SK-N-SH treated with all-trans-retinoic acid at 6 μM for 48 hours (cell line): Measurements from ENCODE around the gene SMAD9.

ENCODE experiments used
- ARNTL ChIP-seq: fragments of 450-650 bp; formaldehyde crosslinking; IDR thresholded peaks from 2 replicates; pipeline ENCODE4 v1.5.0; 2020; ENCODE audit warnings: low read depth, mild to moderate bottlenecking, moderate library complexity, borderline replicate concordance
- BACH2 ChIP-seq: fragments of 250-450 bp; sonication (Bioruptor Pico); IDR thresholded peaks from 2 replicates; pipeline ENCODE4 v1.9.0; 2021; ENCODE audit warnings: mild to moderate bottlenecking, borderline replicate concordance
- PATZ1 ChIP-seq: fragments of 250-450 bp; sonication (Bioruptor Pico); IDR thresholded peaks from 2 replicates; pipeline ENCODE4 v1.8.0; 2020; ENCODE audit warnings: mild to moderate bottlenecking, moderate library complexity, borderline replicate concordance
- RARB ChIP-seq: fragments of 250-450 bp; sonication (Bioruptor Pico); IDR thresholded peaks from 2 replicates; pipeline ENCODE4 v1.8.0; 2021; ENCODE audit warnings: mild to moderate bottlenecking, moderate library complexity
- SNAI2 ChIP-seq: fragments of 250-450 bp; sonication (Bioruptor Pico); IDR thresholded peaks from 2 replicates; pipeline ENCODE4 v1.5.0; 2020; ENCODE audit warnings: mild to moderate bottlenecking, moderate library complexity
- TOX ChIP-seq: fragments of 250-450 bp; sonication (Bioruptor Pico); IDR thresholded peaks from 2 replicates; pipeline ENCODE4 v1.8.0; 2021; ENCODE audit warnings: mild to moderate bottlenecking, moderate library complexity, borderline replicate concordance

- TF ChIP-seq TOX (CRISPR knock-in tag) (no peak), PATZ1 (CRISPR knock-in tag) (no peak), RARB (CRISPR knock-in tag) (no peak), BACH2 (CRISPR knock-in tag) (no peak), ARNTL (no peak), SNAI2 (CRISPR knock-in tag) (no peak)
These were observed 69.1 kb downstream of the SMAD9 start for GRCh38 chr13:36850790-36851438.
